NCI-H526 treated with DMSO at 0.1 percent for 48 hours (cell line): ENCODE measurements around the gene LRRC42.

ENCODE experiments used
- DNase-seq: peaks from one replicate; lab custom pipeline; 2025; lab: John Stamatoyannopoulos, UW

The LRRC42 gene

GRCh38 chr1:53942127-53942957, 3.8 kb upstream of the LRRC42 start:
- no peak for DNase-seq

GRCh38 chr1:53943090-53943489, 3.1 kb upstream of the LRRC42 start:
- no peak for DNase-seq

GRCh38 chr1:53943490-53944043, 2.6 kb upstream of the LRRC42 start:
- DNase-seq, result no peak

- DNase-seq, result no peak
Measured at GRCh38 chr1:53944469-53945182, 1.5 kb upstream of the LRRC42 start.

DNA sequence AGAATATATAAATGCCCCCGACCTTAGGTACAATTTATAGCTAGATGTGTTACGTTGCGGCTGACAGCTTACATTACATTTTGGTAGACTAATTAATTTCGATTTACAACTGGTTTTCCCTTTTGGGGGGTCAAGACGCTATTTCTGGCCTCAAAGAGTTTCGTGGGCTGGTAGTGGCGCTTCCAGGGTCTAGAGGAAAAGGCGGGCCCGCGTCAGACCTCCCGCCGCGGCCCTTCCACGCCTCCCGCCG, 1.0 kb upstream of the LRRC42 start:
- no peak for DNase-seq

DNA sequence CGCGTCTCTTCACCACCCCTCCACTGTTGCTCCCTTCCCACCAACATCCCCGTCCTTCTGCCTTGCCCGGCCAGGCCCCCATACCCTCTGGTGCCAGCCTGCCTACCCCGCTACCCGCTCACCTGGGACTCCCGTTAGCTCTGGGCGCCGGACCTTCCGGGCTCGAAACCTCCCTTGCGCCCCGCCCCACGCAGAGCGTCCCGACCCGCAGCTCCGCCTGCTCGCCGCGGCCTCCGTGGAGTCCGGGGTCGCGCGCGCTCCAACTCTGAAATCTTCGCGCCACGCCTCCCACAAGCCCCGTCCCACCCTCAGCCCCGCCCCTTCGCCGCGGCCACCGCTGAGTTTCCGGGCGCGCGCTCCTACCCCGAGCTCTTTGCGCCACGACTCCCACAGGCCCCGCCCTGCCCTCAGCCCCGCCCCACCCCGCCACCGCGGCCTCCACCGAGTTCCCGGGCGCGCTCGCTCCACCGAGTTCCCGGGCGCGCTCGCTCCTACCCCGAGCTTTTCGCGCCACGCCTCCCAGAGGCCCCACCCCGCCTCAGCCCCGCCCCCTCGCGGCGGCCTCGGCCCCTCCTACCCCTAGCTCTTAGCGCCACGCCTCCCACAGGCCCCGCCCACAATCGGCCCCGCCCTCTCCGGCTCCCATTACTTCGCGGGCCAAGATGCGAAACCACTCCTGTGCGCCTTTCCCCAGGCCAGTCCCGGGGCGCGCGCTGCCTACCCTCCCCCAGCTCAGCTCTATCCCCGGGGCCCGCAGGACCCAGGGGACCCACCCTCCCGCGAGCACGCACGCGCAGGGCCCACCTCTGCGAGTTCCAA, 508 bp upstream of the LRRC42 start, which contains the start of gene IFT25:
IFT25 (minus strand) TSS at position 267 of the 819 bp plus-strand sequence. CDS start 5,617 bp downstream, outside the sequence.
- DNase-seq, result peak; percentile 94

GRCh38 chr1:53947172-53947907, 1.2 kb downstream of the LRRC42 start:
- DNase-seq, result no peak

- DNase-seq, result no peak
Measured at GRCh38 chr1:53948291-53948690, 2.1 kb downstream of the LRRC42 start.

DNA sequence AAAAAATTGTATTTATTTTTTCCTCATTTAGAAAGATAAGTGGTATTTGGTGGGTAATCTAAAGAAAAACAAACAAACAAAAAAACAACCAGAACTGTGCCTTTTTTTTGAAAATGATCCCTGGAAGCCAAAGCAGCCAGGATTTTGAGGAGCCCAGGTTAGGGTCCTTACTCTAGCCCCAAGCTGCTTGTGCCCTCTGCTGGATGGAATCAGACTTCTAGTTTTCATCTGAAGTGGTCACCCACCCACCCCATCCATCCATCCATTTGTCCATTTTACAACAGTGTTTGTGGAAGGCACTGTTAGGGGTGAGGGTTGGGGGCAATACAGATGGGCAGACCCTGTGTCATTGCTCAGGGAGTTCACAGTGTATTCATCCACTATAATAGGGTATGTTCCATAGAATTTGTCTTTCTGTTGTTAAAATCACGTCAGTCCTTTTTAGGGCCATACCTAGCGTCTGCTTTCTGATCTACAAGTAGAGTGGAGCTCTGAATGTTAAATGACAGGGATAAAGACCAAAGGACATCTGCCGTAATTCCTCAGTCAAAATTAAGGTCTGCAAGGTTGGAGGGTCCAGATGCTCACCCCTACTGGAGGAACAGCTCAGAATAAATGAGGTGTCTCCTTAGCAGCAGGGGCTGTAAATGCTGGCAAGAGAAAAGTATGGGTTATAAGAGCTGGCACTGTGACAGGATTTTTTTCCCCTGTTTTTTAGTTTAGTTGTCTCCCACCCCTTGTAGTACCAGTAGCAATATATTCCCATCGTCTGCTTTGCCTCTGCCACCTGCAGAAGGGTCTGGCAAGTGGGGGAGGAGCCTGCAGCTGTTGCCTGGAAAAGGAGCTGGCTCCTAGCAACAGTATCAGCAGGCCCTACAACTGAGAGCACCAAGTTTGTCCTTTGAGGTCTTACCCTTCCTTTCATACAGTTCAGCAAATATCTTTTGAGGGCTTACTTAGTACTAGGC, 3.2 kb downstream of the LRRC42 start:
- peak; percentile 24 for DNase-seq

GRCh38 chr1:53951697-53952096, 5.5 kb downstream of the LRRC42 start:
- DNase-seq, result no peak

- DNase-seq, result no peak
Measured at GRCh38 chr1:53954128-53954527, 8.0 kb downstream of the LRRC42 start.

DNA sequence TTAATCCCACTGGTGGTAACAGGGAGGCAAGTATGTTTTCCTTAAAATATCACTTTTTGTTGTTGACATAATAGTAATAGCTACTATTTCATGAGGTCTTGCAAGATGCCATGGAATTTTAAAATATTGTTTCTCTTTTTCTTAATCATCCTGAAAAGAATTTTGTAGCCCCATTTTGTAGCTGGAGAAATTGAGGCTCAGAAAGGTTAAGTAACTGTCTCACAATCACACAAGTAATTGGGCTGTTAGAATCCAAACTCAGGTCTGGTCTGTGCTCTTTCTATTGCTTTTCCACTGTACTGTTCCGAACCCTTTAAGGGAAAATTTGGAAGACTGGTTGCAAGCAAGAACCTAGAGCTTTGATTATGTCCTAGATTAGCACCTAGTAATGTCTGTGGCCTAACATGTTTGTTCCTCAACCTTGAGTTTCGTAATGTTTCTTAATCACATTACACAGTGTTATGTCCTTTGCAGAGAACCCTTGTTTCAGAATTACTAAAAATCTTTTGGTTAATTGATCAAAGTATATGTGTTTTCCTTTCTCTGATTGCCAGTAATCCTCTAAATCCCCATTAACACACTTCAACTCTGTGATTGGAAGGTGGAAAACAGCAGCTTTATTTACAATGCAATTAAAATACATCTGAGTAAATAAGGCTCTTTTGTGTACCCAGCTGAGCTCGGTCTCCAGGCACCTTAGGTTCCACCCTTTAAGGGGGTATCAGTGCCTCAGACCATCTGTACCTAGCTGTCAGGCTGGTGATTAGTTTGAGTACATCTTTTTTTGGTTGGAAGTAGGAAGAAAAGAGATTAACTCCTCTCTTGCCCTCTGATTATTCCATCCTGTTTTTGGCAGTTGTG, 10.4 kb downstream of the LRRC42 start:
- no peak for DNase-seq

DNA sequence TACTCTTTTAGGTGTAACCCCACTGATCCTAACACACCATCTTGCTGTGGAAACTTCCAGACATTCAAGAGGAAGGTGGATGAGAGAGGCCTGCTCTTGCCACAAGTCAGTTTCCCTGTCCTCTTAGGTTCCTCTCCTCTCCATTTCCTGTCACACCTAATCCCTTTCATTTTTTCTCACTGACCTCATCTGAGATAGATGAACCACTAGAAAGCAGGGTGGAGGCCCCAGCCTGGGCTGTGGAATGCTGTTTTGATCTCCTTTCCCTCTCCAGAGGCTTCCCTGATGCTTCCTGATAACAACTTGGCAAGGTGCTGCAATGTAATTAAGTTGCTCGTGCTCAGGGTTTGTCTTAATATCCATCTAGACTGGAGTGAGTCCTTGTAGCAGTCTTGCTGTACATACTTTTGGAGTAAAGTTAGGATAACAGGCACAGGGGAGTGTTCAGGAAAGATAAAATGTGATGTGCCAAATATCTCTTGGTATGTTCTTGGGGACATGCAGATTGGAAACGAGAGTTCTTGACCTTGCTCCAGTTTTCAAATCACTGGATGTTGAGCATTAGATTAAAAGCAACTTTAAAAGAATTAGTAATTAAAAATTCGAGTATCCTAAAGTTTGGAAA, 11.2 kb downstream of the LRRC42 start:
- no peak for DNase-seq

GRCh38 chr1:53959664-53960250, 13.6 kb downstream of the LRRC42 start:
- DNase-seq, result no peak

- no peak for DNase-seq
Measured at GRCh38 chr1:53962395-53962794, 16.2 kb downstream of the LRRC42 start.

- DNase-seq, result no peak
Measured at GRCh38 chr1:53963460-53963859, 17.3 kb downstream of the LRRC42 start.

DNA sequence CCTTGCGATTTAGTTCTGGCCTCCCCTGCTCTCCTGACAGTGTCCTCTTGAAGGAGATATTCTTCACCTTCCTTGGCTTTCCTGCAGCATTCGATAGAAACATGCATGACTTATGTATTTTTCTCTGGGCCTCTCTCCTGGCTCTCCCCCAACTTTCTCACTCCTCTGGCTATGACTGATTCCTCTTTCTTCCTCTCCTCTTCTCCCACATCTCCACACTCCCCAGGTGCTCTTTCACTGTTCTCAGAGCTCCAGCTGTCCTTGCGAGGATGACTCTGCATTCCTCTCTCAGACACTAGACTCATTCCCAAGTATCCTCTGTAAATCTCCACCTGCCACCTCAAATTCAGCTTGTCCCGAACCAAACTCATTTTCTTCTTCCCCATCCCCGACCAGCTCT, 18.0 kb downstream of the LRRC42 start:
- DNase-seq, result no peak

GRCh38 chr1:53966794-53967193, 20.6 kb downstream of the LRRC42 start:
- no peak for DNase-seq
